ENCODE data around the gene SCAI. TPM values are rescaled to one million over a fixed set of nuclear protein-coding genes. Genes with fewer than 3 reads are reported as not detected.
A peak's percentile ranks its signal among the peaks of the same experiment; 100 is the strongest.
"Not testable (repeated sequence)": the region's sequence is repeated elsewhere in the genome, so short reads cannot be mapped to it uniquely, and the experiment has no call there.

SCAI gene
- polyA plus RNA-seq, 1 donor: 6.9 TPM

DNA sequence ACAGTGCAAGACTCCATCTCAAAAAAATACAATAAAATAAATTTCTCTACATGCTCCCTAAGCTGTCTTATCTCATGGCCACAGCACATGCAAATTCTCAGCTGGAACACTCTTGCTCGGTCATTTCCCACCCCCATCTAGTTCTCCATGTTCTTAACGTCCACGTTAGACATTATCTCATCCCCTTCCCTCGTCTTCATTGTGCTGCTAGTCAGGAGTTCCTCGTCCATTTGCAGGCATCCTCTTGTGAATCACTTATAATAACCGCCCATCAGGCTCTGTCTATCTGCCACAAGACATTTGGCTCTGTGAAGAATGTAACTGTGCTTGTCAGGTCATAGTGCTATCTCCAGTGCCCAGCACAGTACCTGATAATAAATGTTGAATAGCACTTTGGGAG is 169.5 kb downstream of the SCAI start:
- Histone ChIP-seq H3K27ac (ENCODE audit: low read length) (no peak overlapping the region), H3K4me3 (ENCODE audit: low read length) (no peak overlapping the region), H3K27me3 (ENCODE audit: control insufficient read depth, insufficient read depth, low read length) (no peaks in the 10 kb centered on the region), H3K9me3 (ENCODE audit: control insufficient read depth, low read depth, low read length) (no peaks in the 10 kb centered on the region), H3K4me1 (ENCODE audit: control insufficient read depth, insufficient read depth, low read length) (no peaks in the 10 kb centered on the region), H3K36me3 (ENCODE audit: control insufficient read depth, insufficient read depth, low read length) (peaks cover 11% of the 10 kb centered on the region)
- no peak for DNase-seq
- WGBS (ENCODE audit: insufficient coverage, low lambda C conversion rate): 94% methylated on average over 4 of the region's 6 CpGs

DNA sequence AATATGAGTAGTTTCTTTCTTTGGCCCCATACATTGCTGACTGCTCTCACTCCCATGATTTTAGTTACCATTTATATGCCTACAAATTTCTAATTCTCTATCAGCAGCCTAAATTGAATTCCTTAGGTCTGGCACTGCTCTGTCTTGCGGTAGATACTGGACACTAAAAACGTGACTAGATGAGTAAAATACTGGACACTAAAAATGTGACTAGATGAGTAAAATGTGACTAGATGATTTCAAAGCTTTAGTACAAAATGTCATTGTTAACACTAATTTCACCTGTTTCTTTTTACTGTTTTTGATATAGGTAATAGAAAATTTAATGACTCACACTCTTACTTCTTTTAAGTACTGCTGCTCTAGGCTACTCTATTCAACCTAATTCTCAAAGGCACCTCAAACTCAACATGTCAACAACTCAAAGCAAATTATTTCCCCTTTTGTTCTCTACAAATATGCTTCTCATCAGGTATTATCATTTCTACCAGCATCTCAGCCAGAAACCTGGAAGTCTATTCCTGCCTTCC is 171.0 kb downstream of the SCAI start:
- H3K36me3 ChIP-seq (ENCODE audit: control insufficient read depth, insufficient read depth, low read length): peaks cover 20% of the 10 kb centered on the region
- H3K9me3 ChIP-seq (ENCODE audit: control insufficient read depth, low read depth, low read length): no peaks in the 10 kb centered on the region
- H3K4me1 ChIP-seq (ENCODE audit: control insufficient read depth, insufficient read depth, low read length): no peaks in the 10 kb centered on the region
- no peak for DNase-seq
- no peak overlapping the region for H3K4me3 ChIP-seq (ENCODE audit: low read length)
- H3K27me3 ChIP-seq (ENCODE audit: control insufficient read depth, insufficient read depth, low read length): no peaks in the 10 kb centered on the region
- 92% methylated on average over 2 of the region's 2 CpGs for WGBS (ENCODE audit: insufficient coverage, low lambda C conversion rate)
- no peak overlapping the region for H3K27ac ChIP-seq (ENCODE audit: low read length)

DNA sequence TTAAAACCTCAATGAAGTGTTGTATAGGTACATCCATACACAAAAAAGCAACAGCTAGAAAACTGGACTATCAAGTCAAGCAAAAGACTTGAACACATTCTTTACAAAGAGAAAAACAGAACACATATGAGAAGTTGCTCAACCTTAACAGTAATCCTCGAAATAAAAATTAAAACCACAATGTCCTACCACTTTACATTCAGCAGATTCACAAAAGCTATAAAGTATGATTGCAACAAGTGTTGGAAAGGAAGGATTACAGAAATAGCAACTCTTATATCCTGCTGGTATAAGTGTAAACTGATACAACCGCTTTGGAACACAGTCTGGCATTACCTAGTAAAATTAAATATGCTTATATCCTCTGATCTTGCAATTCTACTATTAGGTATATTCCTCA is 173.9 kb downstream of the SCAI start:
- H3K27me3 ChIP-seq (ENCODE audit: control insufficient read depth, insufficient read depth, low read length): no peaks in the 10 kb centered on the region
- WGBS (ENCODE audit: insufficient coverage, low lambda C conversion rate): no CpG with 5 or more reads among the region's 2 CpGs
- H3K36me3 ChIP-seq (ENCODE audit: control insufficient read depth, insufficient read depth, low read length): peaks cover 16% of the 10 kb centered on the region

DNA sequence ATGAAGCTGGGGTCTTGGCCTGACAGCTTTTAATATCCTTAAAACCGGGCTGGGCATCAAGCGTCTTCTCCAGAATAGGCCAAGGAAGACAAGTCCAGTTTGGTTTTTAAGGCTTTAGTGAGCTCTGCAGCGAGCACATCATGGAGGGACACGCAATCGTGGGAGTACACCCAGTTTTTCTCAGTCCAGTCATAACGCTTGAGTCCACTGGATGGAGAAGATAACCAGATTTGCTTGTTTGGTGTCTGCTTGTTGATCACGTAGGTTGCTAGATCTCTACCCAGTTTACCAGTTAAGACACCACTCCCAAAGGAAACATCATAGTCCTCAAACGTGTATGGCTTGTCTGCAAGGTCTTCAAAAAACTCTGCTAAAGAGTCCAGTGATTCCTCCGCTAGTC is 175.1 kb downstream of the SCAI start:
- no peak overlapping the region for H3K4me3 ChIP-seq (ENCODE audit: low read length)
- DNase-seq: no peak
- H3K9me3 ChIP-seq (ENCODE audit: control insufficient read depth, low read depth, low read length): no peaks in the 10 kb centered on the region
- peaks cover 12% of the 10 kb centered on the region for H3K36me3 ChIP-seq (ENCODE audit: control insufficient read depth, insufficient read depth, low read length)
- no peaks in the 10 kb centered on the region for H3K27me3 ChIP-seq (ENCODE audit: control insufficient read depth, insufficient read depth, low read length)
- no peak overlapping the region for H3K27ac ChIP-seq (ENCODE audit: low read length)
- no CpG with 5 or more reads among the region's 9 CpGs for WGBS (ENCODE audit: insufficient coverage, low lambda C conversion rate)
- no peaks in the 10 kb centered on the region for H3K4me1 ChIP-seq (ENCODE audit: control insufficient read depth, insufficient read depth, low read length)

More for the DNA sequence above, 173.9 kb downstream of the SCAI start:
- H3K4me3 ChIP-seq (ENCODE audit: low read length): no peak overlapping the region
- no peak for DNase-seq
- no peaks in the 10 kb centered on the region for H3K9me3 ChIP-seq (ENCODE audit: control insufficient read depth, low read depth, low read length)
- H3K27ac ChIP-seq (ENCODE audit: low read length): no peak overlapping the region
- no peaks in the 10 kb centered on the region for H3K4me1 ChIP-seq (ENCODE audit: control insufficient read depth, insufficient read depth, low read length)

DNA sequence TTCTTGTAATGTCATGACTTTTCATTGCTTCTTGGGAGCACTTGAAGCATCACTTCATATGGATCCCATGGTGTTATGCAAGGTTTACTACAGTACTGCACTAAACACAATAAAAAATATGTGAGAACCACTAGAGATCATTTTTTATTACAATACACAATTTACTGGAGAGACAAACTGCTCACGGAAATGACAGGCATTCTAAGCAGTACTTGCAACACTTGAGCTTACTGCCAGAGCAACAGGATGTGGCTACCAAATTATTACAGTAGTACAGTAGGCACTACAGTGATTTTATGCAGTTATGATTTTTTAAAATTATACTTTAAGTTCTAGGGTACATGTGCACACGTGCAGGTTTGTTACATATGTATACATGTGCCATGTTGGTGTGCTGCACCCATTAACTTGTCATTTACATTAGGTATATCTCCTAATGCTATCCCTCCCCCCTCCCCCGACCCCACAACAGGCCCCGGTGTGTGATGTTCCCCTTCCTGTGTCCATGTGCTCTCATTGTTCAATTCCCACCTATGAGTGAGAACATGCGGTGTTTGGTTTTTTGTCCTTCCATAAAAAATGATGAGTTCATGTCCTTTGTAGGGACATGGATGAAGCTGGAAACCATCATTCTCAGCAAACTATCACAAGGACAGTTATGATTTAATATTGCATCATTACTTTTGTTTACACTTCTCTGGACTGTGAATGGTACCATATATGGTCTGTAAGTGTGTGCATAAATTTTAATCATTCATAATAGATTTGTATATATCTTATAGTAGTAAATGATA is 177.4 kb downstream of the SCAI start:
- H3K27ac ChIP-seq (ENCODE audit: low read length): not testable (repeated sequence)

DNA sequence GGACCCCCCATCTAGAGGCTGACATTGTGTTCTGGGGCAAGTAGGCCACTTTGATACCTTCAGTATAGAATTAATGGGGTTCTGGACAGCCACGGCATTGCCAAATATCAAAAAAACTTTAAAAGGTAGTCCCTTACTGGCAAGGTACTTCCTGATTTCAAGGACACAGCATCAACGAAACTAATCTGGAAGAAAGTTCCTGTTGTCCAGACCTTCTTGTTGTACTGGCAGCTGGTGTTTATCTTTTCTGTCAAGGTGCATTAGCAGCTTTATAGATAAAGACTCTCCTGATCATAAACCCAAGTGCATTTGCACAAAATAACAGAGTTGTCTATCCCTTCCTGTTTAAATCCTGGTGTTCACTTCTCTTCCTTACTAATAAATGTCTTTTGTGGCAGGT is 178.7 kb downstream of the SCAI start:
- no CpG with 5 or more reads among the region's 2 CpGs for WGBS (ENCODE audit: insufficient coverage, low lambda C conversion rate)
- H3K4me3 ChIP-seq (ENCODE audit: low read length): no peak overlapping the region
- H3K9me3 ChIP-seq (ENCODE audit: control insufficient read depth, low read depth, low read length): no peaks in the 10 kb centered on the region
- peak in 1 of 2 donors; percentile 9 for DNase-seq
- H3K36me3 ChIP-seq (ENCODE audit: control insufficient read depth, insufficient read depth, low read length): peaks cover 10% of the 10 kb centered on the region
- H3K27ac ChIP-seq (ENCODE audit: low read length): no peak overlapping the region
- no peaks in the 10 kb centered on the region for H3K4me1 ChIP-seq (ENCODE audit: control insufficient read depth, insufficient read depth, low read length)
- no peaks in the 10 kb centered on the region for H3K27me3 ChIP-seq (ENCODE audit: control insufficient read depth, insufficient read depth, low read length)

More for the DNA sequence above, 177.4 kb downstream of the SCAI start:
- not testable (repeated sequence) for H3K9me3 ChIP-seq (ENCODE audit: control insufficient read depth, low read depth, low read length); H3K4me3 ChIP-seq (ENCODE audit: low read length); H3K27me3 ChIP-seq (ENCODE audit: control insufficient read depth, insufficient read depth, low read length); H3K4me1 ChIP-seq (ENCODE audit: control insufficient read depth, insufficient read depth, low read length); DNase-seq
- H3K36me3 ChIP-seq (ENCODE audit: control insufficient read depth, insufficient read depth, low read length): peaks cover 12% of the 10 kb centered on the region
- no CpG with 5 or more reads among the region's 5 CpGs for WGBS (ENCODE audit: insufficient coverage, low lambda C conversion rate)

DNA sequence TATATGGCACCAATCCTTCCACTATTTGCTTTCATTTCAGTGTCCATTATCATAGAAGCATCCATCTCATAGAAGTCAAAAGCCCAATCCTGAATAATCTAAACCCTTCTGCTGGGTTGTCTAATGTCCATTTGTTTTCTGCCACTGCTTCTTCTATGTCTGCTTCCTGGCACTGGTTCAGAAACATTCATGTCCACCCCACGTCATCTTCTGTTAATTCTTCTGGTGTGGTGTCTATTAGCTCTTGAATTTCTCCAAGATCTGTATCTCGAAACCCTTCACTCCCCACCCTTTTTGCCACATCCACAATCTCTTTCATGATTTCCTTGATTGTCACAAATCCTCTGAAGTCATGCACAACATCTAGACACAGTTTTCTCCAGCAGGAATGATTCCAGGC is 179.3 kb downstream of the SCAI start:
- Histone ChIP-seq H3K36me3 (ENCODE audit: control insufficient read depth, insufficient read depth, low read length) (peaks cover 10% of the 10 kb centered on the region), H3K4me1 (ENCODE audit: control insufficient read depth, insufficient read depth, low read length) (no peaks in the 10 kb centered on the region), H3K27ac (ENCODE audit: low read length) (no peak overlapping the region), H3K9me3 (ENCODE audit: control insufficient read depth, low read depth, low read length) (no peaks in the 10 kb centered on the region), H3K4me3 (ENCODE audit: low read length) (no peak overlapping the region), H3K27me3 (ENCODE audit: control insufficient read depth, insufficient read depth, low read length) (no peaks in the 10 kb centered on the region)
- 80% methylated on average over 1 of the region's 2 CpGs for WGBS (ENCODE audit: insufficient coverage, low lambda C conversion rate)
- no peak for DNase-seq

DNA sequence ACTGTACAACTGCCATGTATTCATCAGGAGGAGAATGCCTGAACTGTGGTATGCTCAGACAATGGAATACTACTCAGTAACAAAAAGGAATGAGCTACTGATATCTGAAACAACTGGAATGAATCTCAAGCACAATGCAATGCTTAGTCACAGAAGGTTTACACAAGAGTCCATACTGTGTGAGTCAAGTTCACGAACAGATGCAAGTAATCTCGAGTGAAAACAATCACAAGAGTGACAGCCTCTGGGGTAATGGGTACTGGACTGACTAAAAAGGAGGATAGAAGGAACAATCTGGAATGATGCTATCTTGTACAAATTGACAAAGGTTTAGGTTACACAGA is 182.9 kb downstream of the SCAI start:
- DNase-seq: no peak
- Histone ChIP-seq H3K27me3 (ENCODE audit: control insufficient read depth, insufficient read depth, low read length) (no peaks in the 10 kb centered on the region), H3K36me3 (ENCODE audit: control insufficient read depth, insufficient read depth, low read length) (no peaks in the 10 kb centered on the region), H3K4me3 (ENCODE audit: low read length) (no peak overlapping the region), H3K4me1 (ENCODE audit: control insufficient read depth, insufficient read depth, low read length) (no peaks in the 10 kb centered on the region), H3K9me3 (ENCODE audit: control insufficient read depth, low read depth, low read length) (no peaks in the 10 kb centered on the region), H3K27ac (ENCODE audit: low read length) (no peak overlapping the region)
- 100% methylated on average over 2 of the region's 2 CpGs for WGBS (ENCODE audit: insufficient coverage, low lambda C conversion rate)

DNA sequence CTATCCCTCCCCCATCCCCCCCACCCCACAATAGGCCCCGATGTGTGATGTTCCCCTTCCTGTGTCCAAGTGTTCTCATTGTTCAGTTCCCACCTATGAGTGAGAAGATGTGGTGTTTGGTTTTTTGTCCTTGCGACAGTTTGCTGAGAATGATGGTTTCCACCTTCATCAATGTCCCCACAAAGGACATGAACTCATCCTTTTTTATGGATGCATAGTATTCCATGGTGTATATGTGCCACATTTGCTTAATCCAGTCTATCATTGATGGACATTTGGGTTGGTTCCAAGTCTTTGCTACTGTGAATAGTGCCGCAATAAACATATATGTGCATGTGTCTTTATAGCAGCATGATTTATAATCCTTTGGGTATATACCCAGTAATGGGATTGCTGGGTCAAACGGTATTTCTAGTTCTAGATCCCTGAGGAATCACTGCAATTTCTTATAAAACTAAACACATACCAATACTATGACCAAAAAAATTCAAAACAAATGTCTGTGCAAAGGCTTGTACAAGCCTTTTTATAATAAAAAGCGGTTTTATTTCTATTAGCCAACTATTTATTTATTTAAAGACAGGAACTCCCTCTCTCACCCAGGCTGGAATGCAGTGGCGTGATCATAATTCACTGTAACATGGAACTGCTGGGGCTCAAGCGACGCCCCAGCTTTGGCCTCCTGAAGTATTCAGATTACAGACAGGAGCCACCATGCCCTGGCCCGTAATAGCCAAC is 183.5 kb downstream of the SCAI start:
- 80% methylated on average over 1 of the region's 9 CpGs for WGBS (ENCODE audit: insufficient coverage, low lambda C conversion rate)
- H3K4me3 ChIP-seq (ENCODE audit: low read length); H3K27me3 ChIP-seq (ENCODE audit: control insufficient read depth, insufficient read depth, low read length); H3K36me3 ChIP-seq (ENCODE audit: control insufficient read depth, insufficient read depth, low read length); H3K4me1 ChIP-seq (ENCODE audit: control insufficient read depth, insufficient read depth, low read length); H3K9me3 ChIP-seq (ENCODE audit: control insufficient read depth, low read depth, low read length); H3K27ac ChIP-seq (ENCODE audit: low read length); DNase-seq: not testable (repeated sequence)

DNA sequence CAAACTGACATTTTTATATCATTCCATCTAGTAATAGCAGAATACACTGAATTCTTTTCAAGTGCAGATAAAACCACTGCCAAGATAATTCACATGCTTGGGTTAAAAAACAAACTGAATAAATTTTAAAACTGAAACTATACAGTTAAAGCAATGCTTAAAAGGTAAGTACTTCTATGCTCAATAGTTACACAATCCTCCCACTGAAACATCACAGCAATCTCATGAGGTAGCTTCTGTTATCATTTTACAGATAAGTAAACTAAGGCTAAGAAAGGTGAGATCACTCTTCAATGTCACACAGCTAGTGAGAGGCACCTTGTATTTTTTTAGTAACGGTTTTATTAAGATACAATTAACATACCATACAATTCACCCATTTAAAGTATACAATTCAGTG is 189.1 kb downstream of the SCAI start:
- DNase-seq: no peak
- H3K27ac ChIP-seq (ENCODE audit: low read length): no peak overlapping the region
- H3K27me3 ChIP-seq (ENCODE audit: control insufficient read depth, insufficient read depth, low read length): no peaks in the 10 kb centered on the region
- H3K4me1 ChIP-seq (ENCODE audit: control insufficient read depth, insufficient read depth, low read length): no peaks in the 10 kb centered on the region
- no peak overlapping the region for H3K4me3 ChIP-seq (ENCODE audit: low read length)
- no CpG with 5 or more reads among the region's 1 CpG for WGBS (ENCODE audit: insufficient coverage, low lambda C conversion rate)
- no peaks in the 10 kb centered on the region for H3K9me3 ChIP-seq (ENCODE audit: control insufficient read depth, low read depth, low read length)
- H3K36me3 ChIP-seq (ENCODE audit: control insufficient read depth, insufficient read depth, low read length): no peaks in the 10 kb centered on the region
